ENCODE results near the gene CCDC89.

CCDC89 gene

GRCh38 chr11:85685820-85686459 is at the start of gene CCDC89:
CCDC89 (minus strand) TSS chr11:85686195; CDS start chr11:85686130, 65 bp downstream.
- no peak for DNase-seq (ENCODE audit: low read depth)

GRCh38 chr11:85732965-85733364 is 47.0 kb upstream of the CCDC89 start:
- no peak for DNase-seq (ENCODE audit: low read depth)

GRCh38 chr11:85726381-85726780 is 40.4 kb upstream of the CCDC89 start:
- DNase-seq (ENCODE audit: low read depth) = no peak

GRCh38 chr11:85725510-85726258 is 39.7 kb upstream of the CCDC89 start:
- no peak for DNase-seq (ENCODE audit: low read depth)

- no peak for DNase-seq (ENCODE audit: low read depth)
Observed at GRCh38 chr11:85724748-85725465, 38.9 kb upstream of the CCDC89 start.

GRCh38 chr11:85723088-85723487 is 37.1 kb upstream of the CCDC89 start:
- no peak for DNase-seq (ENCODE audit: low read depth)

GRCh38 chr11:85721191-85721590 is 35.2 kb upstream of the CCDC89 start:
- no peak for DNase-seq (ENCODE audit: low read depth)

- no peak for DNase-seq (ENCODE audit: low read depth)
Observed at GRCh38 chr11:85718991-85719807, 33.2 kb upstream of the CCDC89 start.

- DNase-seq (ENCODE audit: low read depth) = no peak
Observed at GRCh38 chr11:85718126-85718943, 32.3 kb upstream of the CCDC89 start.

GRCh38 chr11:85717429-85717828 is 31.4 kb upstream of the CCDC89 start:
- no peak for DNase-seq (ENCODE audit: low read depth)

- DNase-seq (ENCODE audit: low read depth) = no peak
Observed at GRCh38 chr11:85712953-85713352, 27.0 kb upstream of the CCDC89 start.

- DNase-seq (ENCODE audit: low read depth) = no peak
Observed at GRCh38 chr11:85710917-85711316, 24.9 kb upstream of the CCDC89 start.

GRCh38 chr11:85709941-85710702 is 24.1 kb upstream of the CCDC89 start:
- no peak for DNase-seq (ENCODE audit: low read depth)

GRCh38 chr11:85705800-85706199 is 19.8 kb upstream of the CCDC89 start:
- DNase-seq (ENCODE audit: low read depth) = no peak

- DNase-seq (ENCODE audit: low read depth) = no peak
Observed at GRCh38 chr11:85704967-85705366, 19.0 kb upstream of the CCDC89 start.

GRCh38 chr11:85699957-85700741 is 14.2 kb upstream of the CCDC89 start:
- DNase-seq (ENCODE audit: low read depth) = no peak

- DNase-seq (ENCODE audit: low read depth) = no peak
Observed at GRCh38 chr11:85698195-85698594, 12.2 kb upstream of the CCDC89 start.

GRCh38 chr11:85697747-85698146 is 11.8 kb upstream of the CCDC89 start:
- DNase-seq (ENCODE audit: low read depth) = no peak

- no peak for DNase-seq (ENCODE audit: low read depth)
Observed at GRCh38 chr11:85695546-85695945, 9.6 kb upstream of the CCDC89 start.

Data from activated T-cell treated with anti-CD3 and anti-CD28 coated beads for 1 hour (primary cell).